Measurements from ENCODE around the gene MON1B.
A peak's percentile ranks its signal among the peaks of the same experiment; 100 is the strongest.
"Not testable (repeated sequence)": the region's sequence is repeated elsewhere in the genome, so short reads cannot be mapped to it uniquely, and the experiment has no call there.

The MON1B gene

GRCh38 chr16:77190478-77191258, at the start of gene MON1B:
MON1B (plus strand) TSS chr16:77191190; CDS start chr16:77191486, 296 bp downstream.
- peaks cover 35% of the 10 kb centered on the region for H3K36me3 Mint-ChIP-seq (ENCODE audit: low read depth)
- H3K4me3 Mint-ChIP-seq: peak within 1 kb of the TSS; percentile 96
- no peaks in the 10 kb centered on the region for H3K9me3 Mint-ChIP-seq
- H3K4me1 Mint-ChIP-seq (ENCODE audit: low read depth): peaks cover 39% of the 10 kb centered on the region
- H3K27me3 Mint-ChIP-seq: no peaks in the 10 kb centered on the region
- peak within 1 kb of the TSS; percentile 99 for H3K27ac Mint-ChIP-seq

GRCh38 chr16:77143364-77143763, 47.6 kb upstream of the MON1B start:
- H3K27ac Mint-ChIP-seq: no peak overlapping the region
- H3K4me1 Mint-ChIP-seq (ENCODE audit: low read depth): no peaks in the 10 kb centered on the region
- peaks cover 10% of the 10 kb centered on the region for H3K9me3 Mint-ChIP-seq
- no peaks in the 10 kb centered on the region for H3K36me3 Mint-ChIP-seq (ENCODE audit: low read depth)
- no peak overlapping the region for H3K4me3 Mint-ChIP-seq
- peaks cover 20% of the 10 kb centered on the region for H3K27me3 Mint-ChIP-seq

GRCh38 chr16:77148121-77148520, 42.9 kb upstream of the MON1B start:
- Mint-ChIP-seq H3K36me3 (ENCODE audit: low read depth) (no peaks in the 10 kb centered on the region), H3K9me3 (peaks cover 10% of the 10 kb centered on the region), H3K4me3 (no peak overlapping the region), H3K4me1 (ENCODE audit: low read depth) (no peaks in the 10 kb centered on the region), H3K27ac (no peak overlapping the region), H3K27me3 (peaks cover 39% of the 10 kb centered on the region)

- Mint-ChIP-seq H3K4me1 (ENCODE audit: low read depth) (no peaks in the 10 kb centered on the region), H3K9me3 (no peaks in the 10 kb centered on the region), H3K27me3 (peaks cover 26% of the 10 kb centered on the region), H3K36me3 (ENCODE audit: low read depth) (no peaks in the 10 kb centered on the region), H3K27ac (no peak overlapping the region), H3K4me3 (no peak overlapping the region)
These were observed 33.5 kb upstream of the MON1B start for GRCh38 chr16:77157346-77158058.

DNA sequence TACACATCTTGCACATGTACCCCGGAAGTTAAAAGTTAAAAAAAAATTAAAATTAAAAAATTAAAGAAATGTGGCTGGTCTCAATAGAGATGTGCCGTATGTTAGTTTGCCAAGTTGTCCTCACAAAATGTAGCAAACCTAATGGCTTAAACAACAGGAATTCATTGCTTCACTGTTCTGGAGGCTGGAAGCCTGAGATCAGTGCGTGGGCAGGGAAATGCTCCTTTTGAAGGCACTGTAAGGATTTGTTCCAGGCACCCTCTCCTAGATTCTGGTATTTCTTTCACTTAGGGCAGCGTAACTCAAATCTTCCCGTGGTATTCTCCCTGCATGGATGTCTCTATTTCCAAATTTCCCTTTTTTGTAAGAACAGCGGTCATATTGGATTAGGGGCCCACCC, 32.7 kb upstream of the MON1B start:
- Mint-ChIP-seq H3K27ac (no peak overlapping the region), H3K4me3 (no peak overlapping the region), H3K4me1 (ENCODE audit: low read depth) (no peaks in the 10 kb centered on the region), H3K36me3 (ENCODE audit: low read depth) (no peaks in the 10 kb centered on the region), H3K9me3 (no peaks in the 10 kb centered on the region), H3K27me3 (peaks cover 22% of the 10 kb centered on the region)

- peaks cover 38% of the 10 kb centered on the region for H3K27me3 Mint-ChIP-seq
- no peak overlapping the region for H3K4me3 Mint-ChIP-seq
- H3K9me3 Mint-ChIP-seq: no peaks in the 10 kb centered on the region
- H3K4me1 Mint-ChIP-seq (ENCODE audit: low read depth): no peaks in the 10 kb centered on the region
- H3K36me3 Mint-ChIP-seq (ENCODE audit: low read depth): no peaks in the 10 kb centered on the region
- H3K27ac Mint-ChIP-seq: no peak overlapping the region
These were observed 26.0 kb upstream of the MON1B start for GRCh38 chr16:77165006-77165405.

DNA sequence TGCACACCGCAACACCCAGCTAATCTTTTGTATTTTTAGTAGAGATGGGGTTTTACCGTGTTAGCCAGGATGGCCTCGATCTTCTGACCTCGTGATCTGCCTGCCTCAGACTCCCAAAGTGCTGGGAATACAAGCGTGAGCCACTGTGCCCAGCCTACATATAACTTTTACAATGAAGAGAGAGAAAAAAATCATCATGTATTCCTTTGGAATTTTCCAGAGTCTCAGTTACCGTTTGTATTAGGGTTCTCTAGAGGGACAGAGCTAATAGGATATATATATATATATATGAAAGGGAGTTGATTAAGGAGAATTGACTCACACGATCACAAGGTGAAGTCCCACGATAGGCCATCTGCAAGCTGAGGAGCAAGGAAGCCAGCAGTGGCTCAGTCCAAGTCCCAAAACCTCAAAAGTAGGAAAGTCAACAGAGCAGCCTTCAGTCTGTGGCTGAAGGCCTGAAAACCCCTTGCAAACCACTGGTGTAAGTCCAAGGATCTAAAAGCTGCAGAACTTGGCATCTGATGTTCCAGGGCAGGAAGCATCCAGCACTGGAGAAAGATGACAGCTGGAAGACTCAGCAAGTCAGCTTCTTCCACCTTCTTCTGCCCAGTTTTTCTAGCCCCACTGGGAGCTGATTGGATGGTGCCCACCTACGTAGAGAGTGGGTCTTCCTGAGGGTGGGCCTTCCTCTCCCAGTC, 25.3 kb upstream of the MON1B start:
- H3K9me3 Mint-ChIP-seq; H3K4me3 Mint-ChIP-seq; H3K27ac Mint-ChIP-seq; H3K4me1 Mint-ChIP-seq (ENCODE audit: low read depth); H3K36me3 Mint-ChIP-seq (ENCODE audit: low read depth): not testable (repeated sequence)
- peaks cover 42% of the 10 kb centered on the region for H3K27me3 Mint-ChIP-seq

DNA sequence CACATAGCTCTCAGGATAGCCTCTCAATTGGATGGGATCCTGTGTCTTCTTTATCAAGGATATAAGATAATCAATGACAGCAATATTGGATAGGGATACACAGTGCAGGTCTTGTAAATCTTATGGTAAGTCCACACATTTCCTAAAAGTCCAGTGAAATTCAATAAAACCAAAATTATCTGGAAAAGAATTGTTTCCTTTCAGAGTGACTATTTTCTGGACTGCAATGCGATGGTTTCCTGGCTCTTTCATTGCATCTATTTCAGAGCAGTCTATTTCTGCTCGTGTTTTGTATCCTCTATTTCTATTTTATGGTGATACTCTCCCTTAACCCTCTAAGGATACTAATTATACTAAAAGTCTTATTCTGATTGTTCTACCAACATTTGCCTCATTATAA, 24.3 kb upstream of the MON1B start:
- H3K27me3 Mint-ChIP-seq: peaks cover 45% of the 10 kb centered on the region
- no peak overlapping the region for H3K4me3 Mint-ChIP-seq
- H3K27ac Mint-ChIP-seq: no peak overlapping the region
- H3K4me1 Mint-ChIP-seq (ENCODE audit: low read depth): no peaks in the 10 kb centered on the region
- no peaks in the 10 kb centered on the region for H3K9me3 Mint-ChIP-seq
- H3K36me3 Mint-ChIP-seq (ENCODE audit: low read depth): no peaks in the 10 kb centered on the region

- Mint-ChIP-seq H3K36me3 (ENCODE audit: low read depth) (no peaks in the 10 kb centered on the region), H3K27me3 (peaks cover 47% of the 10 kb centered on the region), H3K27ac (no peak overlapping the region), H3K4me3 (no peak overlapping the region), H3K9me3 (no peaks in the 10 kb centered on the region), H3K4me1 (ENCODE audit: low read depth) (no peaks in the 10 kb centered on the region)
These were observed 22.1 kb upstream of the MON1B start for GRCh38 chr16:77168901-77169300.

DNA sequence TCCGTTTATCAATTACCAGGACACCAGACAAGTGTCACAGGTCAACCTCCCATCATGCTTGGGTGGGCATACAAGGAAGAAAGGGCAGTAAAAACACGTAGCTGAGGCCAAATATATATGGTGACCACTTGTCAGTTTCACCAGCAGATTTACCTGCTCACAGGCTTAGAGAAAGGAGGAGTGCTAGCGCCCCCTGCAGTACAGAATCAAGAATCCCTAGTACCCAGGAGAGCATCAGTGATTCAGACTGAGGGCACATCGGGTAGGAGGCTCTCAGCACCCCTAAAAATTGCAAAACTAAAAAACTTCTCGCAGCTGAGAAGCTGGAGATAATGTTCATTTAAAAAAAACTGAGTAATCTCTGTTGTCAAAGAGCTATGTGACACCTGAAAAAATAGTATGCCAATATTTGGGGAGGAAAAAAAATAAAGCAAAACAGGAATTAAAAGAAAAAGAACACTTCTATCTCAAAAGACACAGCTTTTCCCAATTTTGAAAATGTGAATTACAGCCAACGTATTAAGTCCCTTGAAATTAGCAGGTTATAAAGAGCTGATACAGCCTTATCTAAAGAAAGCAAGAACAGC, 21.2 kb upstream of the MON1B start:
- Mint-ChIP-seq H3K27me3 (peaks cover 48% of the 10 kb centered on the region), H3K27ac (no peak overlapping the region)

DNA sequence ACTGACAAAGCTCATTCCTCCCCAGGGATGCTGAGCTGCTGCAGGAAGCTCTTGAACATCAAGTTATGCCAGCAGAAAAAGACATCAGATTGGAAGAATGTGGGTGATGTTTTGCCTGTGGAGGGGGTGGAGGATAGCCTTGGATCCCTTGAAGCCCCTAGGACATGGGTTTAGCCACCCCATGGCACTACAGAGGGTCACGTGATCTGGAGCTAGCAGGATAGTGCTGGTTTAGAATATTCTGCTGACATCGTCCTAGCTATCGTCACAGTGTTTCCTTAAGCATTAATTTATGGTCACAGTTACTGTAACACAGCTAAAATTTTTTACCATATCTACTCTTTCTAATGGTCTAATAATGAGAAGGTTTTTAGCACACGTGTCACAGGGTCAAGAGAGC, 20.2 kb upstream of the MON1B start:
- no peaks in the 10 kb centered on the region for H3K9me3 Mint-ChIP-seq
- H3K4me3 Mint-ChIP-seq: no peak overlapping the region
- no peak overlapping the region for H3K27ac Mint-ChIP-seq
- H3K36me3 Mint-ChIP-seq (ENCODE audit: low read depth): no peaks in the 10 kb centered on the region
- peaks cover 54% of the 10 kb centered on the region for H3K27me3 Mint-ChIP-seq
- no peaks in the 10 kb centered on the region for H3K4me1 Mint-ChIP-seq (ENCODE audit: low read depth)

More for the DNA sequence above, 21.2 kb upstream of the MON1B start:
- Mint-ChIP-seq H3K4me3 (no peak overlapping the region), H3K9me3 (no peaks in the 10 kb centered on the region), H3K4me1 (ENCODE audit: low read depth) (no peaks in the 10 kb centered on the region), H3K36me3 (ENCODE audit: low read depth) (no peaks in the 10 kb centered on the region)

- H3K27me3 Mint-ChIP-seq: peaks cover 61% of the 10 kb centered on the region
- no peaks in the 10 kb centered on the region for H3K36me3 Mint-ChIP-seq (ENCODE audit: low read depth)
- no peaks in the 10 kb centered on the region for H3K9me3 Mint-ChIP-seq
- H3K27ac Mint-ChIP-seq: no peak overlapping the region
- H3K4me3 Mint-ChIP-seq: no peak overlapping the region
- no peaks in the 10 kb centered on the region for H3K4me1 Mint-ChIP-seq (ENCODE audit: low read depth)
These were observed 19.0 kb upstream of the MON1B start for GRCh38 chr16:77171745-77172635.

DNA sequence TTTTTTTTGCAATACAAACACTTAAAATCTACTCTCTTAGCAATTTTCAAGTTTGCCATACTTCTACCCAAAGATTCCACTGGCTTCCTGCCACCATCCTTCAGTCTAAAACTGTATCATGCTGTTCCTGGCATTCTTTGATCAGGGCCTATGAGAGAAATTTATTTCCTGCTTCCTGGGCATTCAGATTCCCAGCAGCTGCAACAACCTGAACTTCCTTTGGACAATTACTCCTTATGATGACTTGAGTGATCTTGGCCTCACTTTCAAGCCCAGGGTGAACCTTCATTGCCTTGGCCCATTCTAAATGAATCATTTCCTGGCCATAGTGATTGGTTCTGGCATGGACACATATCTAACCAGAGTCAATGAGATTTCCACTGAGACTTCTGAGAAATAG, 18.0 kb upstream of the MON1B start:
- Mint-ChIP-seq H3K27me3 (peaks cover 56% of the 10 kb centered on the region), H3K27ac (no peak overlapping the region), H3K36me3 (ENCODE audit: low read depth) (no peaks in the 10 kb centered on the region), H3K4me3 (no peak overlapping the region), H3K9me3 (no peaks in the 10 kb centered on the region), H3K4me1 (ENCODE audit: low read depth) (no peaks in the 10 kb centered on the region)

GRCh38 chr16:77183137-77183536, 7.9 kb upstream of the MON1B start:
- H3K27ac Mint-ChIP-seq: no peak overlapping the region
- no peaks in the 10 kb centered on the region for H3K36me3 Mint-ChIP-seq (ENCODE audit: low read depth)
- no peaks in the 10 kb centered on the region for H3K9me3 Mint-ChIP-seq
- H3K4me3 Mint-ChIP-seq: no peak overlapping the region
- no peaks in the 10 kb centered on the region for H3K4me1 Mint-ChIP-seq (ENCODE audit: low read depth)
- H3K27me3 Mint-ChIP-seq: peaks cover 21% of the 10 kb centered on the region

All from stimulated activated naive CD8-positive, alpha-beta T cell treated with anti-CD3 and anti-CD28 coated beads, Interleukin-15, Interleukin-2, amounts not matched to agents 100 ng/mL and 50 ng/mL, for 24 hours (primary cell).